T-cell (primary cell): ENCODE data around the gene ZRANB1. TPM values are rescaled to one million over a fixed set of nuclear protein-coding genes. Genes with fewer than 3 reads are reported as not detected.

Experiments
- ATAC-seq, 4 experiments: fragments of 200-7000 bp in 3 of 4; fragments of 150-1000 bp in 1 of 4; cut with Tn5 transposase; replicated peaks in 1 of 4; 1 replicate in 3 of 4; 2 replicates in 1 of 4; pipeline ENCODE4 v1.10.0; 2021; ENCODE audit warnings: moderate library complexity in 3 of 4, mild to moderate bottlenecking in 2 of 4, moderate number of reproducible peaks in 1 of 4
- CTCF ChIA-PET, 2 donors: fragments of 300-600 bp; sonication (Branson Sonifier 250); formaldehyde crosslinking; loops; one replicate each; lab custom pipeline; 2022; ENCODE audit warnings: antibody characterized with exemption in 2 of 2; lab: Charles Lee
- POLR2A ChIA-PET, 2 donors: fragments of 300-600 bp; sonication (Branson Sonifier 250); formaldehyde crosslinking; loops; one replicate each; lab custom pipeline; 2022; ENCODE audit warnings: antibody characterized with exemption in 2 of 2; lab: Charles Lee
- DNase-seq, 35 experiments: peaks; one replicate each; pipeline versions ENCODE4 v3.0.0 to v3.0.0-alpha.2; 2013 to 2023
- H3K27ac ChIP-seq: one replicate; pipeline ENCODE4 v1.5.1; 2013; ENCODE audit warnings: low read length
- H3K27me3 ChIP-seq, 2 experiments: replicated peaks in 1 of 2; 1 replicate in 1 of 2; 2 replicates in 1 of 2; pipeline versions ENCODE4 v1.6.1 to v1.7.0; 2013; ENCODE audit warnings: low read length in 1 of 2, mixed read lengths in 1 of 2; ENCODE audit not compliant: control insufficient read depth in 2 of 2, insufficient read depth in 2 of 2; ENCODE audit errors: extremely low read depth in 1 of 2
- H3K36me3 ChIP-seq, 2 donors: 1 replicate in 1 of 2; 2 replicates in 1 of 2; pipeline versions ENCODE4 v1.6.1 to v1.7.0; 2013; ENCODE audit warnings: low read length in 1 of 2; ENCODE audit not compliant: control insufficient read depth in 2 of 2, insufficient read depth in 1 of 2; ENCODE audit errors: extremely low read depth in 1 of 2
- H3K4me1 ChIP-seq, 2 experiments: 1 replicate in 1 of 2; 2 replicates in 1 of 2; pipeline versions ENCODE4 v1.6.1 to v1.7.0; 2013; ENCODE audit warnings: low read length in 2 of 2, mixed read lengths in 1 of 2; ENCODE audit not compliant: insufficient read depth in 2 of 2, control insufficient read depth in 1 of 2; ENCODE audit errors: extremely low read depth in 1 of 2
- H3K4me3 ChIP-seq, 2 donors: 1 replicate in 1 of 2; 2 replicates in 1 of 2; pipeline versions ENCODE4 v1.5.1 to v1.7.0; 2013; ENCODE audit warnings: mild to moderate bottlenecking in 2 of 2, low read length in 1 of 2, moderate library complexity in 1 of 2; ENCODE audit not compliant: control insufficient read depth in 1 of 2; ENCODE audit errors: extremely low read depth in 1 of 2
- H3K9me3 ChIP-seq: 2 replicates; pipeline ENCODE4 v1.7.0; 2013
- H3K27ac Mint-ChIP-seq, 2 donors: one replicate each; pipeline ENCODE4 v1.8.0; 2020 to 2021; ENCODE audit warnings: mild to moderate bottlenecking in 2 of 2, mixed read lengths in 2 of 2
- H3K27me3 Mint-ChIP-seq, 2 donors: one replicate each; pipeline ENCODE4 v1.8.0; 2021 to 2022; ENCODE audit warnings: mixed read lengths in 2 of 2
- H3K36me3 Mint-ChIP-seq: one replicate; pipeline ENCODE4 v1.8.0; 2021; ENCODE audit warnings: mixed read lengths
- H3K4me1 Mint-ChIP-seq, 3 donors: one replicate each; pipeline ENCODE4 v1.8.0; 2020 to 2022; ENCODE audit warnings: mixed read lengths in 3 of 3, mild to moderate bottlenecking in 1 of 3
- H3K4me3 Mint-ChIP-seq, 3 donors: one replicate each; pipeline ENCODE4 v1.8.0; 2020 to 2022; ENCODE audit warnings: mild to moderate bottlenecking in 3 of 3, mixed read lengths in 3 of 3, moderate library complexity in 3 of 3
- H3K9me3 Mint-ChIP-seq, 3 donors: one replicate each; pipeline ENCODE4 v1.8.0; 2020 to 2022; ENCODE audit warnings: mixed read lengths in 3 of 3
- WGBS: methylation state at CpG from one replicate; pipeline ENCODE4 v1.1.5; 2013; ENCODE audit warnings: missing lambda C conversion rate; ENCODE audit not compliant: insufficient coverage; 5-methylcytosine and 5-hydroxymethylcytosine counted together
- total RNA-seq, 35 experiments: library from RNA in 6 of 35; stranded (reverse) in 6 of 35; fragments of 120-200 nt in 1 of 35; gene quantifications; one replicate each; pipeline versions ENCODE4 v1.2.1 to v1.2.4 and lab custom pipeline; 2013 to 2026

ZRANB1 gene
- total RNA-seq, 5 donors from 2014 or later (not counting 1 experiment from before 2014, with no cell fraction given), result 18.5 to 21.4 (median 19.1) TPM

- no peak for ATAC-seq
- ChIA-PET CTCF (no interaction called here), POLR2A (no interaction called here)
- H3K4me3 Mint-ChIP-seq, result no peak overlapping the region
- H3K9me3 Mint-ChIP-seq, result no peaks in the 10 kb centered on the region
- Histone ChIP-seq H3K9me3 (no peaks in the 10 kb centered on the region), H3K27me3 (peaks cover 0 to 19% of the 10 kb centered on the region in 2 experiments), H3K27ac (no peak overlapping the region), H3K36me3 (no peaks in the 10 kb centered on the region), H3K4me3 (no peak overlapping the region), H3K4me1 (no peaks in the 10 kb centered on the region)
- WGBS, result 67% methylated on average over 7 of the region's 10 CpGs
- peaks cover 8 to 10% of the 10 kb centered on the region in 2 donors for H3K27me3 Mint-ChIP-seq
- no peak for DNase-seq
- no peak overlapping the region for H3K27ac Mint-ChIP-seq
- H3K36me3 Mint-ChIP-seq, result no peaks in the 10 kb centered on the region
- no peaks in the 10 kb centered on the region for H3K4me1 Mint-ChIP-seq
Measured at GRCh38 chr10:125030567-125031197, 88.8 kb downstream of the ZRANB1 start.

DNA sequence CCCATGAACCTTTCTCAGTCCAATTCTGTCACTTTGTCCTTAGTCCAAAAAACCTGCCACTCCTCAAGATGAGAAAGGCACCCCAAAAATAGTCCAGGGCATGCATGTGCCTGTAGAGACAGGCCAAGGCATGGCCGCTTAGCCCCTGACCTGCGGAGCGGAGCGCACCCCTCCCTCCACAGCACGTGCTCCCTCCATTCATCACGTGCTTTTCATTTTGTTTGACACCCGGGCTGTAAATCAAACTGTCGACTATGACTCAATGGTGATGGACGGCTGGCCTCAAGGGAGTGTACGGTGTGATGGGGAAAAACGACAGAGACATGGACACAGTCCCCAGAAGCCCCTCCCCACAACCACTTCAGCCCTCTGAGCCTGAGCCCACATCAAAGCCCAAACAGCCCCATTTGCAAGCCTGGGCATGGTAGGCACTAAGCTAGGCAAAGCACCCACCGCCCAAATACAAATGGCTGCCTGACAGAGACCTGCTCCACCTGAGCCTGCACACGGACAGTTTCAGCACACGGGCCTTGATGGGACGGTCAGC, 90.6 kb downstream of the ZRANB1 start:
- Histone ChIP-seq H3K36me3 (no peaks in the 10 kb centered on the region), H3K27ac (no peak overlapping the region), H3K4me3 (no peak overlapping the region), H3K9me3 (no peaks in the 10 kb centered on the region), H3K27me3 (peaks cover 0 to 14% of the 10 kb centered on the region in 2 experiments), H3K4me1 (no peaks in the 10 kb centered on the region)
- Mint-ChIP-seq H3K36me3 (no peaks in the 10 kb centered on the region), H3K9me3 (no peaks in the 10 kb centered on the region), H3K27me3 (peaks cover 8 to 13% of the 10 kb centered on the region in 2 donors), H3K4me1 (no peaks in the 10 kb centered on the region), H3K4me3 (no peak overlapping the region), H3K27ac (peak overlapping the region in 1 of 2 donors; percentile 4)
- ATAC-seq (no peak), DNase-seq (no peak)
- POLR2A ChIA-PET, result no interaction called here
- 80% methylated on average over 6 of the region's 15 CpGs for WGBS
- CTCF ChIA-PET, result no interaction called here

DNA sequence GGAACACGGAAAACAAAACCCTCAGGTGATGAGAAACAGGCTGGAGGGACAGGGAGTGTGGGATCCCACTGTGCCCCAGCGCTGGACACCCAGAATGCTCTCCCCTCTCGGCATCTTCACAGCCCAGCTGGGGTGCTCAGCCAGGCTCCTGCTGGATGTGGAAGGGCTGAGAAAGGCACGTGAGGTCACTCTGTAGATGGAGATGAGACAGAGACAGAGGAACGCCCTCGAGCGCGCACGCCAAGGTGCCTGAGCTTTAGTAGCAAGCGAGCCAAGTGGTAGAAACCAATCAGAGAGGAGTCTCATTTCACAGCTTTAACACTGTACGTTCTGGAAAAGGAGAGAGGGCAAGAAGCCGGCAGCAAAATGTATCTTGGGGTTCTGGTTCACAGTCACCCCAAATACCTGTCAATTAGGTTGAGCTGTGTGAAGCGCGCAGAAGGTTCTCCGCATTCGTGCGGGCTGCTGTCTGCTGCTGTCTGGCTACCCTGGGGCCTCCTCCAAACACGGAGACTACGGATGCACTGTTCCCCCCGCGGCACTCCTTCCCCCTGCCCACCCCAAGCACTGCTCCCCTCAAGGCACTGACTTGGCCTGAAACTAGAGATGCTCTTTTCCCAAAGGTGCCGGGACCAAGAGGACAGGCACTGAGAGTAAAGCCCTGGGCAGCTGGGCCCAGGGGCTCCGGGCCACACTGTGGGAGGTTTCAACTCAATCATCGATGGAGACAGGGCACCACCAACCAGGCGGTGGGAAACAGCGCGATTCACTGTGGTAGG, 91.4 kb downstream of the ZRANB1 start:
- CTCF ChIA-PET, result interaction anchor here in 1 of 2 donors (0.6 kb wide), 1 partner anchor 23 kb away, joined by 4 read pairs; no protein-coding TSS in a partner anchor
- Mint-ChIP-seq H3K9me3 (no peaks in the 10 kb centered on the region), H3K27ac (no peak overlapping the region), H3K4me3 (no peak overlapping the region), H3K27me3 (peaks cover 8 to 13% of the 10 kb centered on the region in 2 donors), H3K36me3 (no peaks in the 10 kb centered on the region), H3K4me1 (no peaks in the 10 kb centered on the region)
- 84% methylated on average over 19 of the region's 27 CpGs for WGBS
- Histone ChIP-seq H3K36me3 (no peaks in the 10 kb centered on the region), H3K4me3 (no peak overlapping the region), H3K9me3 (no peaks in the 10 kb centered on the region), H3K27ac (no peak overlapping the region), H3K4me1 (no peaks in the 10 kb centered on the region), H3K27me3 (peaks cover 0 to 14% of the 10 kb centered on the region in 2 experiments)
- ATAC-seq, result no peak
- POLR2A ChIA-PET, result no interaction called here
- no peak for DNase-seq

GRCh38 chr10:125034675-125035074, 92.8 kb downstream of the ZRANB1 start:
- DNase-seq (no peak), ATAC-seq (no peak)
- Histone ChIP-seq H3K4me1 (no peaks in the 10 kb centered on the region), H3K27ac (no peak overlapping the region), H3K27me3 (peaks cover 0 to 16% of the 10 kb centered on the region in 2 experiments), H3K36me3 (no peaks in the 10 kb centered on the region), H3K9me3 (no peaks in the 10 kb centered on the region), H3K4me3 (no peak overlapping the region)
- Mint-ChIP-seq H3K4me3 (no peak overlapping the region), H3K27ac (no peak overlapping the region), H3K36me3 (no peaks in the 10 kb centered on the region), H3K27me3 (peaks cover 8 to 13% of the 10 kb centered on the region in 2 donors), H3K4me1 (no peaks in the 10 kb centered on the region), H3K9me3 (no peaks in the 10 kb centered on the region)
- CTCF ChIA-PET, result no interaction called here
- 64% methylated on average over 3 of the region's 3 CpGs for WGBS
- POLR2A ChIA-PET, result no interaction called here

DNA sequence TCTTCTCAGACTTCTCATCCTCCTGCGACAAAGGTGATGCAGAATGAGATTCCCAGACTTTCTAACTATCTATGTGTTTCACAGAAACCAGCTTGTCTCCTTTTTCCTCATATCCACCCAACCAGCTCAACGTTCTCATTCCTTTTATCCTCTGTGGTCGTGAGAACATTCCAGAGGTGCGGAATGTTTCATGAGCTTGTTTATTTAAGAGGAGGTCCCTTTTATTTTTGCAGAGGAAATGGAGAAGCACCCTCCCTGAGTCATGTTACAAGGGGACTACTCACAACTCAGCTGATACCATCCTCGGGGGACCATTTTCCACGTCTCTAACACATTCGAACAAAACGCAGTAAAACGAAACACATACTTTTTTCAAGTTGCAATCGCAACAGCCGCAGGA, 93.2 kb downstream of the ZRANB1 start:
- WGBS, result 95% methylated on average over 5 of the region's 11 CpGs
- H3K9me3 Mint-ChIP-seq, result no peaks in the 10 kb centered on the region
- H3K36me3 ChIP-seq, result no peaks in the 10 kb centered on the region
- no peak overlapping the region for H3K4me3 Mint-ChIP-seq
- POLR2A ChIA-PET, result no interaction called here
- no peak for DNase-seq
- H3K27ac Mint-ChIP-seq, result no peak overlapping the region
- peaks cover 8 to 13% of the 10 kb centered on the region in 2 donors for H3K27me3 Mint-ChIP-seq
- H3K4me3 ChIP-seq, result no peak overlapping the region
- H3K27me3 ChIP-seq, result peaks cover 0 to 16% of the 10 kb centered on the region in 2 experiments
- no peaks in the 10 kb centered on the region for H3K4me1 Mint-ChIP-seq
- H3K4me1 ChIP-seq, result no peaks in the 10 kb centered on the region
- H3K9me3 ChIP-seq, result no peaks in the 10 kb centered on the region
- ATAC-seq, result no peak
- H3K27ac ChIP-seq, result no peak overlapping the region
- CTCF ChIA-PET, result no interaction called here
- H3K36me3 Mint-ChIP-seq, result no peaks in the 10 kb centered on the region

DNA sequence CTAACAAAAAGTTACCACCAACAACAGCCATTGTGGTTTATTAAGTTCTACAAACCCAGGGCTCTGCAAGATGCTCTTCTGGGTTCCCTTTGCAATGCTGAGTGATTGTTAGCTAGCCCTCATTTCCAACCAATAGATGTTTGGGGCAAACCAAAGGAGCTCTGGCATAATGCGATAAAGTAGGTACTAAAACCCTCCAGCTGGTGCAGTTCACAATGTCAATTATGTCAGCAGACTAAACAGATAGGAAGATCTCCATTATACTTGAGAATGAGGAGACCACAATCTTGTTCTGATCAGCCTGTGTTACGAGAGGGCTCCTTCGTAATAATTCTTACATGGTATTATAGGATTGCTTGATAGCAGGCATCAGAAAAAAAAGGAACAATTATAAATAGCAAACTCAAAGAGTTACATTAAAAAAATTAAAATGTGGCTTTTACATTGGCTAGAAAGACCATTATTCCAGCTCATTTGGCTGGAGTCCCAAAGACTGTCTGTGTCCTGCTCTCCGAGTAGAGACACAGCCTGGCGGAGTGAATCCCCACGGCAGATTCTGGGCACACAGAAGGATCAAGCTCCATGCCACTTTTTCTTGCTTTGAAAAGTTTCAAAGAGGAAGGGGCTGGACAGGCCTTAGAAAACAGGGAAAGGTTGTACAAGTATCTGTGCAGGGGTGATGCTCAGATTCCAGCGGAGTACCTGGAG, 93.8 kb downstream of the ZRANB1 start:
- no peaks in the 10 kb centered on the region for H3K36me3 Mint-ChIP-seq
- peaks cover 8 to 13% of the 10 kb centered on the region in 2 donors for H3K27me3 Mint-ChIP-seq
- Histone ChIP-seq H3K36me3 (no peaks in the 10 kb centered on the region), H3K9me3 (no peaks in the 10 kb centered on the region), H3K4me1 (no peaks in the 10 kb centered on the region), H3K27me3 (peaks cover 0 to 13% of the 10 kb centered on the region in 2 experiments), H3K4me3 (no peak overlapping the region), H3K27ac (no peak overlapping the region)
- no peaks in the 10 kb centered on the region for H3K4me1 Mint-ChIP-seq
- no peak for ATAC-seq
- POLR2A ChIA-PET, result no interaction called here
- no peaks in the 10 kb centered on the region for H3K9me3 Mint-ChIP-seq
- H3K4me3 Mint-ChIP-seq, result no peak overlapping the region
- H3K27ac Mint-ChIP-seq, result no peak overlapping the region
- 94% methylated on average over 4 of the region's 7 CpGs for WGBS
- CTCF ChIA-PET, result interaction anchor here in 1 of 2 donors (1.1 to 1.2 kb wide), 2 partner anchors 9 to 12 kb away, joined by 3 to 5 read pairs; no protein-coding TSS in a partner anchor
- DNase-seq, result no peak
